ENCODE measurements around the gene CRK. TPM values are rescaled to one million over a fixed set of nuclear protein-coding genes. Genes with fewer than 3 reads are reported as not detected.

Gene CRK
- total and polyA plus RNA-seq, 8 donors = 18.0 to 87.5 (median 36.7) TPM

DNA sequence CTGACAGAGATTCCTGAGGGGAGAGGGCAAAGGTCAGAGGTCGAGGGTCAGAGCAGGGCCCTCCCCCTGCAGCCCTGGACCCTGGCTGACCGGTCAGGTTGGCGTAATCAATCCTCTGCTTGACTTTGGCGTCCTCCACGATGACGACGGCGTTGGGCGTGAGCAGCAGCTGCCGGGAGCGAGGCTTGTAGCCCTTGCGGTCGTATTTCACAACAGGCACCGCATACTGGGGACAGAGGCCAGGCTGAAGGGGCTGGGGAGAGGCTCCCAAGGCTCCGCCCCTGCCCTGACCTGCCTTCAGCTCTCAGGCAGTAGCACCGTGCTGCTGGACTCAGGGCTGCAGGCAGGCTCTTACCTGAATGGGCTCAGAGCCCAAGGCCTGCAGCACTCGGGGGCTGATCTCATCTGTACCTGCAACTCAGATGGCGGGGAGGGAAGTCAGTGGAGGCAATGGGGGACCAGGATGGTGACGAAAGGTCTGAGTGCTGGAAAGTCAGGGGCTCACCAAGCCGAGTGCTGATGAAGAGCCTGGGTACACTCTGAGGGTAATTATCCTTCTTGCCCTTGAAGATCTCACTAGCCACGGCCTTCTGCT, 12.0 kb upstream of the CRK start:
- 70 to 77% (median 73%) methylated on average over 20 to 21 of the region's 21 CpGs for WGBS, 5 donors
- no peak overlapping the region for H3K4me3 ChIP-seq
- peak overlapping the region in 3 of 5 donors; percentile 11 to 55 (median 14) for H3K27ac ChIP-seq
- peak in 1 of 2 donors; percentile 83 for DNase-seq
- peaks cover 61 to 91% (median 90%) of the 10 kb centered on the region in 4 donors for H3K36me3 ChIP-seq
- peaks cover 0 to 25% (median 6%) of the 10 kb centered on the region in 4 donors for H3K4me1 ChIP-seq
- no peaks in the 10 kb centered on the region for H3K9me3 ChIP-seq
- no peaks in the 10 kb centered on the region for H3K27me3 ChIP-seq
- TF ChIP-seq, protein P1, sequence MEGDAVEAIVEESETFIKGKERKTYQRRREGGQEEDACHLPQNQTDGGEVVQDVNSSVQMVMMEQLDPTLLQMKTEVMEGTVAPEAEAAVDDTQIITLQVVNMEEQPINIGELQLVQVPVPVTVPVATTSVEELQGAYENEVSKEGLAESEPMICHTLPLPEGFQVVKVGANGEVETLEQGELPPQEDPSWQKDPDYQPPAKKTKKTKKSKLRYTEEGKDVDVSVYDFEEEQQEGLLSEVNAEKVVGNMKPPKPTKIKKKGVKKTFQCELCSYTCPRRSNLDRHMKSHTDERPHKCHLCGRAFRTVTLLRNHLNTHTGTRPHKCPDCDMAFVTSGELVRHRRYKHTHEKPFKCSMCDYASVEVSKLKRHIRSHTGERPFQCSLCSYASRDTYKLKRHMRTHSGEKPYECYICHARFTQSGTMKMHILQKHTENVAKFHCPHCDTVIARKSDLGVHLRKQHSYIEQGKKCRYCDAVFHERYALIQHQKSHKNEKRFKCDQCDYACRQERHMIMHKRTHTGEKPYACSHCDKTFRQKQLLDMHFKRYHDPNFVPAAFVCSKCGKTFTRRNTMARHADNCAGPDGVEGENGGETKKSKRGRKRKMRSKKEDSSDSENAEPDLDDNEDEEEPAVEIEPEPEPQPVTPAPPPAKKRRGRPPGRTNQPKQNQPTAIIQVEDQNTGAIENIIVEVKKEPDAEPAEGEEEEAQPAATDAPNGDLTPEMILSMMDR (IDR thresholded peaks at IDR 0.05) = no peak
- TF ChIP-seq EP300 (IDR thresholded peaks at IDR 0.05) (no peak), POLR2A (IDR thresholded peaks at IDR 0.05) (no peak), POLR2AphosphoS5 (IDR thresholded peaks at IDR 0.05) (no peak)
- intact Hi-C loops (cut with DNase I; ENCODE audit: low total_unique reads) = no loop called here

DNA sequence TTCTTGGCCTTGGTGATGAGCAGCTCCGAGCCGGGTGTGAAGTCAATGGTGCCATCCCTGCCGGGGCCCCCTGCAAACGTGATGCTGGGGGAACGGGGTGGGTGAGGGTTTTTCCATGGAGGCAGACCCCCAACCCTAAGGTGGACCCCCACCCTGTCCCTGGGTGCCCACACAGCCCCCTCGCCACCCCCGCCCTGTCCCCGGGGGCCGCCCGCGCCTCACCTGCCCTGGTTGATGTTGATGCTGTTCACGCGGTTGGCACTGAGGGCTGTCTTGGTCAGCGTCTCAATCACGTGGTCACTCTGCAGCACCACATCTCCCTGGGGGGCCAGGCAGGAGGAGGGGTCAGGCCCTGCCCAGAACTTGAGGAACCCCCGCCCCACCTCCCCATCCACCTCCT, 11.2 kb upstream of the CRK start:
- H3K36me3 ChIP-seq = peaks cover 61 to 87% (median 84%) of the 10 kb centered on the region in 4 donors
- DNase-seq = no peak
- intact Hi-C loops (cut with DNase I; ENCODE audit: low total_unique reads) = no loop called here
- 90 to 96% (median 94%) methylated on average over 11 to 16 of the region's 16 CpGs for WGBS, 5 donors
- no peak overlapping the region for H3K27ac ChIP-seq
- no peaks in the 10 kb centered on the region for H3K27me3 ChIP-seq
- H3K4me1 ChIP-seq = peaks cover 1 to 33% (median 13%) of the 10 kb centered on the region in 4 donors
- H3K9me3 ChIP-seq = no peaks in the 10 kb centered on the region
- TF ChIP-seq, protein P1 (IDR thresholded peaks at IDR 0.05) = no peak
- TF ChIP-seq EP300 (IDR thresholded peaks at IDR 0.05) (no peak), POLR2A (IDR thresholded peaks at IDR 0.05) (no peak), POLR2AphosphoS5 (IDR thresholded peaks at IDR 0.05) (no peak)
- no peak overlapping the region for H3K4me3 ChIP-seq

DNA sequence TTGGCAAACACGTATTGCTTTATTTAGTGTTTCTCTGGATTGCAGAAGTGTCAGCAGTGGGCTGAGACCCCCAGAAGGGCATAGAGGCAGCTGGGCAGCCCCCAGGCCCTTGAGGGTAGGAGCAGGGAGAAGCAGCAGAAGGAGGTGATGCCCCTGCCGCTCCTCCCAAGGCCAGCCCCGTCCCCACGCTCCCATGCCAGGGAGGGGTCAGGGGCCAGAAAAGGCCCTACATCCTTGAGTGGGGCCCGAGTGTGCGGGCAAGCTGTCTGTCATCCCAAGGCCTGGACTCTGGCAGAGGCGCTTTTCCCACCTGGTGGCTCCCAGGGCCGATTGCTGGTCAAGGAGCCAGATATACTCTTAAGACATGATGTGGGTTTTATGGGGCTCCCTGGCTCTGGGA, 8.2 kb upstream of the CRK start:
- no peaks in the 10 kb centered on the region for H3K27me3 ChIP-seq
- TF ChIP-seq, protein P1 (IDR thresholded peaks at IDR 0.05) = no peak
- TF ChIP-seq POLR2AphosphoS5 (IDR thresholded peaks at IDR 0.05) = no peak
- no peak for TF ChIP-seq POLR2A (IDR thresholded peaks at IDR 0.05)
- TF ChIP-seq EP300 (IDR thresholded peaks at IDR 0.05) = no peak
- no peak for DNase-seq
- intact Hi-C loops (cut with DNase I; ENCODE audit: low total_unique reads) = no loop called here
- H3K27ac ChIP-seq = no peak overlapping the region
- peaks cover 16 to 50% (median 32%) of the 10 kb centered on the region in 4 donors for H3K4me1 ChIP-seq
- H3K36me3 ChIP-seq = peaks cover 33 to 60% (median 53%) of the 10 kb centered on the region in 4 donors
- 81 to 90% (median 85%) methylated on average over 8 of the region's 8 CpGs for WGBS, 5 donors
- H3K4me3 ChIP-seq = no peak overlapping the region
- no peaks in the 10 kb centered on the region for H3K9me3 ChIP-seq

DNA sequence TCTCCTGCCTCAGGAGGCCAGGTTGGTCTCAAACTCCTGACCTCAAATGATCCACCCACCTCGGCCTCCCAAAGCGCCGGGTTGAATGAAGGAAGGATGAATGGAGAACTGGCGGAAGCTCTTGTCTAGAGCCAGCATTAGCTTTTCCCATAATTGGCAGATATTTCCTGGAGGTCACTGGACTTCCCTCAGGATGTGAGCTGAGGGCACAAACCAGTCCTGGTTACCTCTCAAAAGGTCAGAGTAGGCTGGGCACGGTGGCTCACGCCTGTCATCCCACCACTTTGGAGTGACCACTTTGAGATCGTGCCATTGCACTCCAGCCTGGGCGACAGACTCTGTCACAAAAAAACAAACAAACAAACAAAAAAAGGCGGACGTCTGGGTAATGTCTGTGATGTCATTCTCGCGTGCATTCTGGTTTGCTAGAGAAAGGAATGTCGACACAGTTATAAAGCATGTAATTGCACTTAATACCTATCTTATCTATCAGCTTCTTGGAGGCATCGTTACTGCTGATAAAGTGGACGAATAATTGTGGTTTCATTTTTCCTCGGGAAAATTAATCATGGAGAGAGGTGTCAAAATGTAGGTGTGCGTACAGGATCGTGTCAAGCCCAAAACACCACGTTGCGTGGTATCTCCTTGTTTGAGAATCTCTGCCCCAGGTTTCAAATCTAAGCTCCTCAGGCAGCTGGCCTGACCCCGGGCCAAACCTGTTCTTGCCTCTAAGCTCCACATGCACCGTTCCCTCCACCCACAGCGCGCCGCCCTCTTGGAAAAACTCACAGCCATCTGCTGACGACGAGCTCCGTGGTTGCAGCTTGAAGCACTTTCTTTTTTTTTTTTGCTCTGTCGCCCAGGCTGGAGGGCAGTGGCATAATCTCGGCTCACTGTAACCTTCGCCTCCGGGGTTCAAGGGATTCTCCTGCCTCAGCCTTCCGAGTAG, 6.4 kb upstream of the CRK start:
- peak in 1 of 2 donors; percentile 34 for DNase-seq
- TF ChIP-seq, protein P1 (IDR thresholded peaks at IDR 0.05) = no peak
- TF ChIP-seq POLR2AphosphoS5 (IDR thresholded peaks at IDR 0.05) (no peak), POLR2A (IDR thresholded peaks at IDR 0.05) (no peak), EP300 (IDR thresholded peaks at IDR 0.05) (no peak)
- Histone ChIP-seq H3K9me3 (no peaks in the 10 kb centered on the region), H3K4me3 (no peak overlapping the region), H3K36me3 (peaks cover 19 to 43% (median 35%) of the 10 kb centered on the region in 4 donors), H3K27ac (peak overlapping the region in 3 of 5 donors; percentile 15 to 39 (median 24)), H3K27me3 (no peaks in the 10 kb centered on the region), H3K4me1 (peaks cover 16 to 45% (median 29%) of the 10 kb centered on the region in 4 donors)
- WGBS, 5 donors = 62 to 66% (median 64%) methylated on average over 31 to 33 of the region's 33 CpGs
- intact Hi-C loops (cut with DNase I; ENCODE audit: low total_unique reads) = no loop called here

Data from stomach (tissue), 9 donors.